Activated CD4-positive, alpha-beta T cell treated with anti-CD3 and anti-CD28 coated beads, Interleukin-2, amount 10 ng/mL, durations not matched to agents 7 days and 5 days (primary cell): ENCODE results near the gene GNA12. TPM values are rescaled to one million over a fixed set of nuclear protein-coding genes. Genes with fewer than 3 reads are reported as not detected.
"Not testable (repeated sequence)": the region's sequence is repeated elsewhere in the genome, so short reads cannot be mapped to it uniquely, and the experiment has no call there.

Experiments used
- CTCF ChIA-PET: fragments of 350-600 bp; sonication (Branson Sonifier 250); formaldehyde crosslinking; loops from one replicate; lab custom pipeline; 2021; ENCODE audit warnings: antibody characterized with exemption; lab: Charles Lee
- POLR2A ChIA-PET: fragments of 350-600 bp; sonication (Branson Sonifier 250); formaldehyde crosslinking; loops from one replicate; lab custom pipeline; 2021; ENCODE audit warnings: antibody characterized with exemption; lab: Charles Lee
- DNase-seq: peaks from one replicate; pipeline ENCODE4 v3.0.0-alpha.2; 2020
- H3K27ac Mint-ChIP-seq: one replicate; pipeline ENCODE4 v1.8.0; 2021; ENCODE audit warnings: mild to moderate bottlenecking, moderate library complexity, mixed read lengths
- H3K27me3 Mint-ChIP-seq: one replicate; pipeline ENCODE4 v1.8.0; 2021; ENCODE audit warnings: mixed read lengths
- H3K36me3 Mint-ChIP-seq: one replicate; pipeline ENCODE4 v1.8.0; 2021; ENCODE audit warnings: low read depth, mixed read lengths
- H3K4me1 Mint-ChIP-seq: one replicate; pipeline ENCODE4 v1.8.0; 2021; ENCODE audit warnings: mixed read lengths
- H3K4me3 Mint-ChIP-seq: one replicate; pipeline ENCODE4 v1.8.0; 2021; ENCODE audit warnings: mild to moderate bottlenecking, moderate library complexity, mixed read lengths
- H3K9me3 Mint-ChIP-seq: one replicate; pipeline ENCODE4 v1.8.0; 2021; ENCODE audit warnings: mixed read lengths
- total RNA-seq, 2 experiments: library from RNA; stranded (reverse); gene quantifications; one replicate each; pipeline ENCODE4 v1.2.3, GENCODE V29; 2021

GNA12 gene
- total RNA-seq, 2 experiments from 2014 or later = 16.2 to 17.1 TPM

DNA sequence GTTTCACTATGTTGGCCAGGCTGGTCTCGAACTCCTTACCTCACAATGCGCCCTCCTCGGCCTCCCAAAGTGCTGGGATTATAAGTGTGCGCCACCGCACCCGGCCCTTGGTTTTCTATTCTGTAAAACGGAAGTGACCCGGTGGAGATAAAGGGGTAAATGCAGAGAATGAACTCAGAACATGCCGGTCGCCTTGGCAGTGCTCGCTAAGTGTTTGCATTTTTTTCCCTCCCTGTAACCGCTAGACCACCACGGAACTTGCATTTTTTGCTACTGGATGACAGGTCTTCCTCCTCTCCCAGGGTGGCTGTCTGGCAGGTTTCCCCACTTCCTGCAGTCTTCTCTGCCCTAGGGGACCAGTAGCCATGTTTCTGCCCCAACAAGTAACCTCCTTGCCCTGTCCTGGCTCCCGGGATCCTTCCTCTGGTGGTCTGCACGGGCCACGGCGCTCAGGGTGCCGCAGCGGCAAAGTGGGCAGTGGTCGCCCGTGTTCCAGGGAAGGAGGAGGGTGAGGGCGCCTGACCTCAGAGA is 18.8 kb upstream of the GNA12 start:
- CTCF ChIA-PET = interaction anchor here (1.2 kb wide), 1 partner anchor 23 kb away, joined by 3 read pairs; no protein-coding TSS in a partner anchor
- peak overlapping the region; percentile 43 for H3K4me3 Mint-ChIP-seq
- no peaks in the 10 kb centered on the region for H3K36me3 Mint-ChIP-seq
- no peak for DNase-seq
- H3K27me3 Mint-ChIP-seq = no peaks in the 10 kb centered on the region
- H3K9me3 Mint-ChIP-seq = no peaks in the 10 kb centered on the region
- H3K4me1 Mint-ChIP-seq = peaks cover 30% of the 10 kb centered on the region
- H3K27ac Mint-ChIP-seq = peak overlapping the region; percentile 88
- POLR2A ChIA-PET = no interaction called here

DNA sequence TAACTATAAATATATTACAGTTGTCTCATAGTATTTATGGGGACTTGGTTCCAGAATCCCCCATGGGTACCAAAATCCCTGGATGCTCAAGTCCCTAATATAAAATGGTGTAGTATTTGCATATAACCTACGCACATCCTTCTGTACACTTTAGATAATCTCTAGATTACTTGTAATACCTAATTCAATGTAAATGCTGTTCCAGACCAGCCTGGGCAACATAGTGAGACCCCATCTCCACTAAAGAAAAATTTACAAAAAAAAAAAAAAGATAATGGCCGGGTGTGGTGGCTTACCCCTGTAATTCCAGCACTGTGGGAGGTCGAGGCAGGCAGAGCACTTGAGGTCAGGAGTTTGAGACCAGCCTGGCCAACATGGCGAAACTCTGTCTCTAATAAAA is 17.4 kb upstream of the GNA12 start:
- Mint-ChIP-seq H3K4me3 (no peak overlapping the region), H3K4me1 (peaks cover 30% of the 10 kb centered on the region), H3K36me3 (no peaks in the 10 kb centered on the region), H3K27ac (no peak overlapping the region), H3K9me3 (no peaks in the 10 kb centered on the region), H3K27me3 (no peaks in the 10 kb centered on the region)
- DNase-seq = no peak
- POLR2A ChIA-PET = no interaction called here
- CTCF ChIA-PET = interaction anchor here (0.6 kb wide), 1 partner anchor 151 kb away, joined by 4 read pairs; no protein-coding TSS in a partner anchor

GRCh38 chr7:2860627-2861133 is 16.6 kb upstream of the GNA12 start:
- DNase-seq = no peak
- CTCF ChIA-PET = no interaction called here
- Mint-ChIP-seq H3K27me3 (no peaks in the 10 kb centered on the region), H3K9me3 (no peaks in the 10 kb centered on the region), H3K4me1 (peaks cover 30% of the 10 kb centered on the region), H3K27ac (no peak overlapping the region), H3K36me3 (no peaks in the 10 kb centered on the region), H3K4me3 (no peak overlapping the region)
- POLR2A ChIA-PET = no interaction called here

- H3K4me1 Mint-ChIP-seq = peaks cover 28% of the 10 kb centered on the region
- CTCF ChIA-PET = no interaction called here
Measured at GRCh38 chr7:2859952-2860351, 15.8 kb upstream of the GNA12 start.

DNA sequence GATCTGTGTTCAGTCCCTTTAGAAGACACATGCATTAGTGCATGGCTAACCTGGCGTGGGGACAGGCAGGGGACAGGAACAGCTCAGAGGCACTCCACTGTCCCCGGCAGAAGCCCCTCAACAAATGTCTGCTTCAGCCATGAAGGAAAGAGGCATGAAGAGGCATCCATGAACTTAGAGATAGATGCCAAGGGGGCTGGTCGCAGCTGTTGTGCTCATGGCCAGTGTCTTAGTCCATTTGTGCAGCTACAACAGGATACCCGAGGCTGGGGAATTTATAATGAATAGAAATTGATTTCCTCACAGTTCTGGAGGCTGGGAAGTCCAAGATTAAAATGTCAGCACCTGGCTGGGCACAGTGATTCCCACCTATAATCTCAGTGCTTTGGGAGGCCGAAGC is 14.5 kb upstream of the GNA12 start:
- Mint-ChIP-seq H3K4me1 (peaks cover 14% of the 10 kb centered on the region), H3K27me3 (no peaks in the 10 kb centered on the region), H3K36me3 (no peaks in the 10 kb centered on the region), H3K27ac (no peak overlapping the region), H3K9me3 (no peaks in the 10 kb centered on the region), H3K4me3 (no peak overlapping the region)
- POLR2A ChIA-PET = interaction anchor here (0.7 kb wide), 1 partner anchor 145 kb away, joined by 3 read pairs; no protein-coding TSS in a partner anchor
- no peak for DNase-seq
- CTCF ChIA-PET = interaction anchor here (1.0 to 1.1 kb wide), 2 partner anchors 15 to 139 kb away, joined by 3 read pairs; no protein-coding TSS in a partner anchor

More at GRCh38 chr7:2859952-2860351, 15.8 kb upstream of the GNA12 start:
- DNase-seq = no peak
- Mint-ChIP-seq H3K27ac (no peak overlapping the region), H3K9me3 (no peaks in the 10 kb centered on the region), H3K27me3 (no peaks in the 10 kb centered on the region), H3K36me3 (no peaks in the 10 kb centered on the region), H3K4me3 (no peak overlapping the region)
- POLR2A ChIA-PET = no interaction called here

GRCh38 chr7:2856388-2857169 is 12.5 kb upstream of the GNA12 start:
- DNase-seq = no peak
- H3K4me1 Mint-ChIP-seq = no peaks in the 10 kb centered on the region
- no peaks in the 10 kb centered on the region for H3K9me3 Mint-ChIP-seq
- ChIA-PET POLR2A (interaction anchor here (0.6 kb wide), 1 partner anchor 38 kb away, joined by 3 read pairs; no protein-coding TSS in a partner anchor), CTCF (interaction anchor here (0.6 to 0.7 kb wide), 3 partner anchors 8 to 1651 kb away, joined by 3 to 4 read pairs (median 4); no protein-coding TSS in a partner anchor)
- no peak overlapping the region for H3K4me3 Mint-ChIP-seq
- no peak overlapping the region for H3K27ac Mint-ChIP-seq
- no peaks in the 10 kb centered on the region for H3K36me3 Mint-ChIP-seq
- H3K27me3 Mint-ChIP-seq = no peaks in the 10 kb centered on the region

- H3K36me3 Mint-ChIP-seq = no peaks in the 10 kb centered on the region
- DNase-seq = no peak
- no peaks in the 10 kb centered on the region for H3K9me3 Mint-ChIP-seq
- H3K27ac Mint-ChIP-seq = no peak overlapping the region
- no peak overlapping the region for H3K4me3 Mint-ChIP-seq
- no peaks in the 10 kb centered on the region for H3K27me3 Mint-ChIP-seq
- no peaks in the 10 kb centered on the region for H3K4me1 Mint-ChIP-seq
- ChIA-PET CTCF (interaction anchor here (0.6 to 1.9 kb wide), 5 partner anchors 10 to 299 kb away, joined by 3 to 15 read pairs (median 5); no protein-coding TSS in a partner anchor), POLR2A (interaction anchor here (0.6 kb wide), 1 partner anchor 97 kb away, joined by 6 read pairs; no protein-coding TSS in a partner anchor)
Measured at GRCh38 chr7:2855386-2855785, 11.3 kb upstream of the GNA12 start.

DNA sequence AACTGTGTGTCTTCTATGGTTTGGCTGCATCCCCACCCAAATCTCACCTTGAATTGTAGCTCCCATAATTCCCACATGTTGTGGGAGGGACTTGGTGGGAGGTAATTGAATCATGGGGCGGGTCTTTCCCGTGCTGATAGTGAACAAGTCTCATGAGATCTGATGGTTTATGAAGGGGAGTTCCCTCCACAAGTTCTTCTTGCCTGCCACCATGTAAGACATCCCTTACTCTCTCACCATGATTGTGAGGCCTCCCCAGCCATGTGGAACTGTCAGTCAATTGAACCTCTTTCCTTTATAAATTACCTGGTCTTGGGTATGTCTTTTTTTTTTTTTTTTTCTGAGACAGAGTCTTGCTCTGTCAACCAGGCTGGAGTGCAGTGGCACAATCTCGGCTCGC is 9.4 kb upstream of the GNA12 start:
- H3K36me3 Mint-ChIP-seq, POLR2A ChIA-PET, H3K27ac Mint-ChIP-seq, H3K4me1 Mint-ChIP-seq, H3K9me3 Mint-ChIP-seq, H3K27me3 Mint-ChIP-seq, DNase-seq, H3K4me3 Mint-ChIP-seq: not testable (repeated sequence)
- CTCF ChIA-PET = interaction anchor here (1.0 to 1.2 kb wide), 2 partner anchors 11 to 66 kb away, joined by 3 to 5 read pairs; no protein-coding TSS in a partner anchor

DNA sequence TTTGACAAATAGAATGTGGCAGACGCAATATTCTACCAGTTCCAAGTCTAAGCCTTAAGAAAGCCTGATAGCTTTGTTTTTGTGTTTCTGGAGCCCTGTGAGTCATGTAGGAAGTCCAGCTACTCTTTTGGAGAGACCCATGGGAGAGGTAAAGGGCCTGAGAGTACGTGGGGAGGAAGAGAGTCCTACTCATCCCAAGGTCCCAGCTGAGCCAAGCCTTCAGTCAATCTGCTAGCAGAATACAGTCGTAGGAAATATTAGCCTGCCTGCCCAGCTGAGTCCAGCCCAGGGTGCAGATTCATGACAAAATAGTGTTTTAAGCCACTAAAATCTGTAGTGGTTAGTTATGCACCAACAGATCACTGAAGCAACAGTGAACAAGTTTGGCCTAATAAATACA is 9.0 kb upstream of the GNA12 start:
- DNase-seq = no peak
- no peaks in the 10 kb centered on the region for H3K36me3 Mint-ChIP-seq
- POLR2A ChIA-PET = no interaction called here
- H3K9me3 Mint-ChIP-seq = no peaks in the 10 kb centered on the region
- no peak overlapping the region for H3K27ac Mint-ChIP-seq
- CTCF ChIA-PET = interaction anchor here (1.0 to 1.2 kb wide), 2 partner anchors 11 to 66 kb away, joined by 3 to 5 read pairs; no protein-coding TSS in a partner anchor
- no peak overlapping the region for H3K4me3 Mint-ChIP-seq
- H3K4me1 Mint-ChIP-seq = no peaks in the 10 kb centered on the region
- no peaks in the 10 kb centered on the region for H3K27me3 Mint-ChIP-seq

DNA sequence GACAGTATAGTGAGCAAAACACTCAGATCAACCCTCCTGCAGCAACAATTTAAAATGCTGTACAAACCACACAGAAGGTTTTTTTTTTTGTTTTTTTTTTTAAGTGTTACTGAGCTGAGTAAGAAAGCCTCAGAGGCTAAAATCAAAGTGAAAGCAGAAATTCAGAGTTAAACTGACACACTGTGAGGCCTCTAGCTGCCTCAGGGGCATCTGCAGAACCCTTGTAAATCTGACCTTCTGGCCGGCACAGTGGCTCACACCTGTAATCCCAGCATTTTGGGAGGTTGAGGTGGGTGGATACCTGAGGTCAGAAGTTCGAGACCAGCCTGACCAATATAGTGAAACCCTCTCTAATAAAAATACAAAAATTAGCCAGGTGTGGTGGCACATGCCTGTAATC is 7.4 kb upstream of the GNA12 start:
- ChIA-PET POLR2A (interaction anchor here (0.7 to 1.0 kb wide), 2 partner anchors 27 to 387 kb away, joined by 5 to 6 read pairs; no protein-coding TSS in a partner anchor), CTCF (interaction anchor here (1.3 kb wide), 1 partner anchor 141 kb away, joined by 5 read pairs; no protein-coding TSS in a partner anchor)
- H3K27ac Mint-ChIP-seq = peak overlapping the region; percentile 76
- no peaks in the 10 kb centered on the region for H3K36me3 Mint-ChIP-seq
- no peaks in the 10 kb centered on the region for H3K9me3 Mint-ChIP-seq
- H3K4me1 Mint-ChIP-seq = no peaks in the 10 kb centered on the region
- DNase-seq = no peak
- H3K27me3 Mint-ChIP-seq = no peaks in the 10 kb centered on the region
- no peak overlapping the region for H3K4me3 Mint-ChIP-seq

DNA sequence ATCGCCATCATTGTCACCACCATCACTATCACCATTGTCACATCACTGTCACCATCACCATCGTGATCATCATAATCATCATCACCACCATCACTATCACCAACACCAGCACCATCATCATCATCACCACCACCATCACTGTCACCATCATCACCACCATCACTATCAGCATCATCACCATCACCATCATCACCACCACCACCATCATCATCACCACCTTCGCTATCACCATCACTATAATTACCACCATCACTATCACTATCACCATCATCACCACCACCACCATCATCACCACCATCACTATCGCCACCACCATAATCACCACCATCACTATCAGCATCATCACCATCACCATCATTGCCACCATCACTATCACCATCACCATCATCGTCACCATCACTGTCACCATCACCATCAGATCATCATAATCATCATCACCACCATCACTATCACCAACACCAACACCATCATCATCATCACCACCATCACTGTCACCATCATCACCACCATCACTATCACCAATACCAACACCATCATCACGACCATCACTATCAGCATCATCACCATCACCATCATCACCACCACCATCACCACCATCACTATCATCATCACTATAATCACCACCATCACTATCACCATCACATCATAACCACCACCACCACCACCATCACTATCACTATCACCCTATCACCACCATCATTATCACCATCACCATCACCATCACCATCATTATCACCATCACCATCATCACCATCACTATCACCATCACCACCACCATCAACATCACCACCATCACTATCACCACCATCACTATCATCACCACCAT is 6.0 kb upstream of the GNA12 start:
- Mint-ChIP-seq H3K4me1 (peaks cover 5% of the 10 kb centered on the region), H3K27ac (no peak overlapping the region), H3K9me3 (no peaks in the 10 kb centered on the region), H3K36me3 (no peaks in the 10 kb centered on the region), H3K27me3 (no peaks in the 10 kb centered on the region), H3K4me3 (no peak overlapping the region)
- ChIA-PET POLR2A (no interaction called here), CTCF (interaction anchor here (1.4 kb wide), 1 partner anchor 15 kb away, joined by 5 read pairs; no protein-coding TSS in a partner anchor)
- no peak for DNase-seq

DNA sequence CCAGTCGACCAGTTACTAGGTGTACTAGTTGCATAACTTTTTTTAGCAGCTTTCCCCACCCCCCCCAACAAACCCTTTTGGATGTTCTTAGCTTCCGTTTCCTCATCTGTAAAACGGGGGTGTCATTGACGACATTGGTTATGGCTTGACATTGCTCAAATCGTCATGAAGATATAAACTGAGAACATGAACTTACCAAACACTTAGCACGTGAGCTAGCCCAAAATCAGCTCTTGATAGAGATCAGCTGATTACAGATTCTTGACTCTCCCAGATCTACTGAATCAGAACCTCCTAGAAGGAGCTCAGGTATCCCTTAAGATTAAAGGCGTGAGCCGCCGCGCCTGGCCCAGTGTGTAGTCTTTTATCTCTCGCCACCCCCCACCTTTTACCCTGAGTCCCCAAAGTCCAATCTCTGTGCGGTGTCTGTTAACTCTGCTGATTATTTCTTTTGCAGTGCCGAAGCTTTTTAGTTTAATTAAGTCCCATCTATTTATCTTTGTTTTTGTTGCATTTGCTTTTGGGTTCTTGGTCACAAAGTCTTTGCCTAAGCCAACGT is 1.0 kb upstream of the GNA12 start:
- Mint-ChIP-seq H3K27me3 (no peaks in the 10 kb centered on the region), H3K27ac (no peak overlapping the region), H3K36me3 (peaks cover 8% of the 10 kb centered on the region), H3K9me3 (no peaks in the 10 kb centered on the region), H3K4me1 (peaks cover 26% of the 10 kb centered on the region), H3K4me3 (peak overlapping the region; percentile 68)
- ChIA-PET POLR2A (no interaction called here), CTCF (interaction anchor here (0.5 to 1.0 kb wide), 2 partner anchors 37 to 288 kb away, joined by 3 read pairs; no protein-coding TSS in a partner anchor)
- DNase-seq = no peak
